ENCODE data around the gene AMACR. TPM values are rescaled to one million over a fixed set of nuclear protein-coding genes. Genes with fewer than 3 reads are reported as not detected.

AMACR gene
- total and polyA plus RNA-seq, 4 experiments from 2014 or later, result 5.2 to 9.2 (median 7.4) TPM

GRCh38 chr5:33981408-33982162 lies 26.3 kb downstream of the AMACR start:
- Mint-ChIP-seq H3K36me3 (no peaks in the 10 kb centered on the region), H3K4me1 (no peaks in the 10 kb centered on the region), H3K27ac (no peak overlapping the region), H3K9me3 (no peaks in the 10 kb centered on the region), H3K27me3 (peaks cover 0 to 2% of the 10 kb centered on the region in 2 donors), H3K4me3 (no peak overlapping the region)
- Histone ChIP-seq H3K27ac (ENCODE audit: low read depth, low read length) (no peak overlapping the region), H3K4me1 (ENCODE audit: insufficient read depth, low read length) (no peaks in the 10 kb centered on the region), H3K9me3 (ENCODE audit: control insufficient read depth in 1 of 2, low read length in 2 of 2) (no peaks in the 10 kb centered on the region), H3K4me3 (ENCODE audit: low read length in 2 of 2) (no peak overlapping the region), H3K27me3 (ENCODE audit: insufficient read depth, low read length) (no peaks in the 10 kb centered on the region), H3K36me3 (ENCODE audit: insufficient read depth, low read length) (no peaks in the 10 kb centered on the region)
- ChIA-PET CTCF (ENCODE audit: partially characterized antibody) (interaction anchor here (0.6 to 1.3 kb wide), 3 partner anchors 11 to 16 kb away, joined by 3 to 4 read pairs (median 4); no protein-coding TSS in a partner anchor), POLR2A (ENCODE audit: partially characterized antibody) (no interaction called here)
- intact Hi-C loops (cut with micrococcal nuclease), result no loop called here
- DNase-seq, result no peak

- H3K27ac ChIP-seq (ENCODE audit: low read depth, low read length), result no peak overlapping the region
- no peaks in the 10 kb centered on the region for H3K36me3 ChIP-seq (ENCODE audit: insufficient read depth, low read length)
- H3K27me3 ChIP-seq (ENCODE audit: insufficient read depth, low read length), result no peaks in the 10 kb centered on the region
- ChIA-PET POLR2A (ENCODE audit: partially characterized antibody) (no interaction called here), CTCF (ENCODE audit: partially characterized antibody) (interaction anchor here (3.4 kb wide), 1 partner anchor 11 kb away, joined by 13 read pairs; no protein-coding TSS in a partner anchor)
- Mint-ChIP-seq H3K4me3 (no peak overlapping the region), H3K4me1 (no peaks in the 10 kb centered on the region), H3K36me3 (no peaks in the 10 kb centered on the region), H3K9me3 (no peaks in the 10 kb centered on the region), H3K27me3 (peaks cover 0 to 2% of the 10 kb centered on the region in 2 donors), H3K27ac (no peak overlapping the region)
- DNase-seq, result no peak
- intact Hi-C loops (cut with micrococcal nuclease), result no loop called here
- no peak overlapping the region for H3K4me3 ChIP-seq (ENCODE audit: low read length in 2 of 2)
- H3K4me1 ChIP-seq (ENCODE audit: insufficient read depth, low read length), result no peaks in the 10 kb centered on the region
- no peaks in the 10 kb centered on the region for H3K9me3 ChIP-seq (ENCODE audit: control insufficient read depth in 1 of 2, low read length in 2 of 2)
Measured at GRCh38 chr5:33980030-33980429, 27.8 kb downstream of the AMACR start.

GRCh38 chr5:33978306-33978705 lies 29.5 kb downstream of the AMACR start:
- Mint-ChIP-seq H3K4me3 (no peak overlapping the region), H3K27ac (no peak overlapping the region), H3K9me3 (no peaks in the 10 kb centered on the region), H3K4me1 (peaks cover 0 to 3% (median 1%) of the 10 kb centered on the region in 4 donors), H3K36me3 (no peaks in the 10 kb centered on the region), H3K27me3 (peaks cover 0 to 2% of the 10 kb centered on the region in 2 donors)
- no peaks in the 10 kb centered on the region for H3K36me3 ChIP-seq (ENCODE audit: insufficient read depth, low read length)
- no peaks in the 10 kb centered on the region for H3K4me1 ChIP-seq (ENCODE audit: insufficient read depth, low read length)
- intact Hi-C loops (cut with micrococcal nuclease), result no loop called here
- CTCF ChIA-PET (ENCODE audit: partially characterized antibody), result interaction anchor here (3.4 kb wide), 1 partner anchor 9 kb away, joined by 13 read pairs; no protein-coding TSS in a partner anchor
- no peak for DNase-seq
- no peaks in the 10 kb centered on the region for H3K27me3 ChIP-seq (ENCODE audit: insufficient read depth, low read length)
- H3K9me3 ChIP-seq (ENCODE audit: control insufficient read depth in 1 of 2, low read length in 2 of 2), result no peaks in the 10 kb centered on the region
- H3K4me3 ChIP-seq (ENCODE audit: low read length in 2 of 2), result no peak overlapping the region
- POLR2A ChIA-PET (ENCODE audit: partially characterized antibody), result no interaction called here
- H3K27ac ChIP-seq (ENCODE audit: low read depth, low read length), result no peak overlapping the region

GRCh38 chr5:33976307-33976706 lies 31.5 kb downstream of the AMACR start:
- peaks cover 0 to 2% of the 10 kb centered on the region in 2 donors for H3K27me3 Mint-ChIP-seq

GRCh38 chr5:33975852-33976251 lies 32.0 kb downstream of the AMACR start:
- Histone ChIP-seq H3K9me3 (ENCODE audit: control insufficient read depth in 1 of 2, low read length in 2 of 2) (no peaks in the 10 kb centered on the region), H3K27me3 (ENCODE audit: insufficient read depth, low read length) (no peaks in the 10 kb centered on the region), H3K4me1 (ENCODE audit: insufficient read depth, low read length) (no peaks in the 10 kb centered on the region), H3K4me3 (ENCODE audit: low read length in 2 of 2) (no peak overlapping the region), H3K27ac (ENCODE audit: low read depth, low read length) (no peak overlapping the region), H3K36me3 (ENCODE audit: insufficient read depth, low read length) (no peaks in the 10 kb centered on the region)
- peaks cover 0 to 3% (median 1%) of the 10 kb centered on the region in 4 donors for H3K4me1 Mint-ChIP-seq
- ChIA-PET CTCF (ENCODE audit: partially characterized antibody) (no interaction called here), POLR2A (ENCODE audit: partially characterized antibody) (no interaction called here)
- H3K27me3 Mint-ChIP-seq, result peaks cover 0 to 2% of the 10 kb centered on the region in 2 donors
- intact Hi-C loops (cut with micrococcal nuclease), result no loop called here
- no peaks in the 10 kb centered on the region for H3K9me3 Mint-ChIP-seq
- no peak for DNase-seq
- H3K4me3 Mint-ChIP-seq, result no peak overlapping the region
- no peaks in the 10 kb centered on the region for H3K36me3 Mint-ChIP-seq
- H3K27ac Mint-ChIP-seq, result no peak overlapping the region

More at GRCh38 chr5:33976307-33976706, 31.5 kb downstream of the AMACR start:
- Histone ChIP-seq H3K27me3 (ENCODE audit: insufficient read depth, low read length) (no peaks in the 10 kb centered on the region), H3K4me1 (ENCODE audit: insufficient read depth, low read length) (no peaks in the 10 kb centered on the region), H3K36me3 (ENCODE audit: insufficient read depth, low read length) (no peaks in the 10 kb centered on the region), H3K9me3 (ENCODE audit: control insufficient read depth in 1 of 2, low read length in 2 of 2) (no peaks in the 10 kb centered on the region), H3K4me3 (ENCODE audit: low read length in 2 of 2) (no peak overlapping the region), H3K27ac (ENCODE audit: low read depth, low read length) (no peak overlapping the region)
- POLR2A ChIA-PET (ENCODE audit: partially characterized antibody), result no interaction called here
- Mint-ChIP-seq H3K4me3 (no peak overlapping the region), H3K4me1 (peaks cover 0 to 3% (median 1%) of the 10 kb centered on the region in 4 donors), H3K9me3 (no peaks in the 10 kb centered on the region), H3K27ac (no peak overlapping the region), H3K36me3 (no peaks in the 10 kb centered on the region)
- intact Hi-C loops (cut with micrococcal nuclease), result no loop called here
- CTCF ChIA-PET (ENCODE audit: partially characterized antibody), result no interaction called here
- DNase-seq, result no peak

- no peak for DNase-seq
- no peaks in the 10 kb centered on the region for H3K36me3 Mint-ChIP-seq
- intact Hi-C loops (cut with micrococcal nuclease), result no loop called here
Measured at GRCh38 chr5:33973271-33973670, 34.6 kb downstream of the AMACR start.

GRCh38 chr5:33969572-33970452 lies 38.0 kb downstream of the AMACR start:
- Histone ChIP-seq H3K9me3 (ENCODE audit: control insufficient read depth in 1 of 2, low read length in 2 of 2) (no peaks in the 10 kb centered on the region), H3K4me1 (ENCODE audit: insufficient read depth, low read length) (no peaks in the 10 kb centered on the region), H3K4me3 (ENCODE audit: low read length in 2 of 2) (no peak overlapping the region), H3K27ac (ENCODE audit: low read depth, low read length) (no peak overlapping the region), H3K27me3 (ENCODE audit: insufficient read depth, low read length) (no peaks in the 10 kb centered on the region), H3K36me3 (ENCODE audit: insufficient read depth, low read length) (no peaks in the 10 kb centered on the region)
- peak in 4 of 5 donors; percentile 8 to 20 (median 12) for DNase-seq
- no peaks in the 10 kb centered on the region for H3K27me3 Mint-ChIP-seq
- intact Hi-C loops (cut with micrococcal nuclease), result loop anchor here (1.0 kb wide), 1 partner anchor 534 kb away; no protein-coding TSS in a partner anchor
- H3K4me1 Mint-ChIP-seq, result peaks cover 2 to 12% (median 7%) of the 10 kb centered on the region in 4 donors
- H3K9me3 Mint-ChIP-seq, result no peaks in the 10 kb centered on the region
- CTCF ChIA-PET (ENCODE audit: partially characterized antibody), result interaction anchor here (0.5 to 3.7 kb wide), 19 partner anchors 9 to 535 kb away, joined by 3 to 28 read pairs (median 5); partner anchors contain the start of genes RXFP3, SLC45A2 and TARS1
- H3K4me3 Mint-ChIP-seq, result no peak overlapping the region
- no peaks in the 10 kb centered on the region for H3K36me3 Mint-ChIP-seq
- H3K27ac Mint-ChIP-seq, result peak overlapping the region in 1 of 7 donors; percentile 35
- POLR2A ChIA-PET (ENCODE audit: partially characterized antibody), result no interaction called here

More at GRCh38 chr5:33973271-33973670, 34.6 kb downstream of the AMACR start:
- no peaks in the 10 kb centered on the region for H3K27me3 Mint-ChIP-seq
- ChIA-PET POLR2A (ENCODE audit: partially characterized antibody) (no interaction called here), CTCF (ENCODE audit: partially characterized antibody) (no interaction called here)
- no peaks in the 10 kb centered on the region for H3K9me3 Mint-ChIP-seq
- Histone ChIP-seq H3K27ac (ENCODE audit: low read depth, low read length) (no peak overlapping the region), H3K36me3 (ENCODE audit: insufficient read depth, low read length) (no peaks in the 10 kb centered on the region), H3K4me3 (ENCODE audit: low read length in 2 of 2) (no peak overlapping the region), H3K27me3 (ENCODE audit: insufficient read depth, low read length) (no peaks in the 10 kb centered on the region), H3K9me3 (ENCODE audit: control insufficient read depth in 1 of 2, low read length in 2 of 2) (no peaks in the 10 kb centered on the region), H3K4me1 (ENCODE audit: insufficient read depth, low read length) (no peaks in the 10 kb centered on the region)
- H3K4me3 Mint-ChIP-seq, result no peak overlapping the region
- H3K27ac Mint-ChIP-seq, result no peak overlapping the region
- H3K4me1 Mint-ChIP-seq, result peaks cover 0 to 3% (median 1%) of the 10 kb centered on the region in 4 donors
